B cell (primary cell): ENCODE results near the gene HOXA2. TPM values are rescaled to one million over a fixed set of nuclear protein-coding genes. Genes with fewer than 3 reads are reported as not detected.

Source experiments
- ATAC-seq: fragments of 200-7000 bp; cut with Tn5 transposase; one replicate; pipeline ENCODE4 v1.10.0; 2021; ENCODE audit warnings: low read depth, mild to moderate bottlenecking, moderate number of reproducible peaks, moderate library complexity
- CTCF ChIA-PET: fragments of 350-600 bp; sonication (Branson Sonifier 250); formaldehyde crosslinking; loops from one replicate; lab custom pipeline; 2021; ENCODE audit warnings: antibody characterized with exemption, inconsistent platforms; lab: Charles Lee
- POLR2A ChIA-PET: fragments of 350-600 bp; sonication (Branson Sonifier 250); formaldehyde crosslinking; loops from one replicate; lab custom pipeline; 2021; ENCODE audit warnings: antibody characterized with exemption; lab: Charles Lee
- DNase-seq: peaks from one replicate; pipeline ENCODE4 v3.0.0; 2013
- H2AFZ ChIP-seq: 2 replicates; pipeline ENCODE4 v1.6.1; 2012; ENCODE audit warnings: mild to moderate bottlenecking, low read depth, low read length; ENCODE audit not compliant: insufficient read depth, poor library complexity, severe bottlenecking
- H3K27ac ChIP-seq, 2 donors: 1 replicate in 1 of 2; 2 replicates in 1 of 2; pipeline ENCODE4 v1.5.1; 2012 to 2013; ENCODE audit warnings: low read length in 2 of 2, mild to moderate bottlenecking in 2 of 2, moderate library complexity in 1 of 2
- H3K27me3 ChIP-seq, 4 experiments: fragments of 200-600 bp in 1 of 4; sonication (generic) in 1 of 4; replicated peaks in 1 of 4; 1 replicate in 2 of 4; 2 replicates in 2 of 4; pipeline versions ENCODE4 v1.6.1 to v1.7.0; 2013 to 2016; ENCODE audit warnings: low read length in 3 of 4, mild to moderate bottlenecking in 2 of 4, mixed read lengths in 1 of 4, moderate library complexity in 1 of 4; ENCODE audit not compliant: insufficient read depth in 4 of 4, control insufficient read depth in 3 of 4; ENCODE audit errors: control extremely low read depth in 1 of 4
- H3K36me3 ChIP-seq, 2 experiments: replicated peaks in 1 of 2; 1 replicate in 1 of 2; 2 replicates in 1 of 2; pipeline versions ENCODE4 v1.6.1 to v1.7.1; 2013; ENCODE audit warnings: low read length in 1 of 2; ENCODE audit not compliant: insufficient read depth in 2 of 2, control insufficient read depth in 1 of 2; ENCODE audit errors: control extremely low read depth in 1 of 2, extremely low read depth in 1 of 2
- H3K4me1 ChIP-seq, 2 donors: fragments of 200-600 bp in 1 of 2; sonication (generic) in 1 of 2; 1 replicate in 1 of 2; 2 replicates in 1 of 2; pipeline versions ENCODE4 v1.5.1 to v1.6.1; 2013 to 2017; ENCODE audit warnings: low read length in 2 of 2; ENCODE audit not compliant: control insufficient read depth in 2 of 2, insufficient read depth in 2 of 2
- H3K4me2 ChIP-seq: replicated peaks from 2 replicates; pipeline ENCODE3; 2012; ENCODE audit warnings: mild to moderate bottlenecking, low read depth, low read length; ENCODE audit not compliant: poor library complexity, severe bottlenecking
- H3K4me3 ChIP-seq, 5 experiments: fragments of 200-600 bp in 1 of 5; sonication (generic) in 1 of 5; 1 replicate in 3 of 5; 2 replicates in 2 of 5; pipeline versions ENCODE4 v1.5.1 to v1.7.0; 2011 to 2016; ENCODE audit warnings: low read length in 4 of 5, mild to moderate bottlenecking in 4 of 5, low read depth in 2 of 5, control low read depth in 1 of 5, moderate library complexity in 1 of 5; ENCODE audit not compliant: insufficient read depth in 1 of 5; ENCODE audit errors: control extremely low read depth in 1 of 5, extremely low read depth in 1 of 5
- H3K79me2 ChIP-seq: fragments of 200-600 bp; sonication (generic); one replicate; pipeline ENCODE4 v1.6.0; 2016; ENCODE audit warnings: low read length; ENCODE audit not compliant: control insufficient read depth, insufficient read depth
- H3K9ac ChIP-seq: fragments of 200-600 bp; sonication (generic); 2 replicates; pipeline ENCODE4 v1.6.1; 2017; ENCODE audit warnings: mild to moderate bottlenecking, low read length, moderate library complexity
- H3K9me3 ChIP-seq, 3 donors: one replicate each; pipeline versions ENCODE4 v1.6.1 to v1.7.1; 2013; ENCODE audit warnings: low read length in 2 of 3; ENCODE audit not compliant: control insufficient read depth in 2 of 3, insufficient read depth in 1 of 3; ENCODE audit errors: control extremely low read depth in 1 of 3
- H4K20me1 ChIP-seq: 2 replicates; pipeline ENCODE4 v1.6.0; 2012; ENCODE audit warnings: mild to moderate bottlenecking, low read length; ENCODE audit not compliant: insufficient read depth, control insufficient read depth, poor library complexity, severe bottlenecking
- H3K27ac Mint-ChIP-seq: one replicate; pipeline ENCODE4 v1.8.0; 2021; ENCODE audit warnings: mixed read lengths
- H3K27me3 Mint-ChIP-seq: one replicate; pipeline ENCODE4 v1.8.0; 2021; ENCODE audit warnings: mixed read lengths
- H3K4me1 Mint-ChIP-seq: one replicate; pipeline ENCODE4 v1.8.0; 2021; ENCODE audit warnings: mixed read lengths
- H3K4me3 Mint-ChIP-seq: one replicate; pipeline ENCODE4 v1.8.0; 2021; ENCODE audit warnings: mixed read lengths
- H3K9me3 Mint-ChIP-seq: one replicate; pipeline ENCODE4 v1.8.0; 2022; ENCODE audit warnings: mixed read lengths; ENCODE audit not compliant: insufficient read depth
- EZH2 ChIP-seq: IDR thresholded peaks from 2 replicates; pipeline ENCODE4 v1.6.1; 2012; ENCODE audit warnings: borderline replicate concordance, low read depth, mild to moderate bottlenecking, moderate library complexity, low read length; ENCODE audit not compliant: insufficient read depth, poor library complexity, severe bottlenecking
- whole genome bisulfite sequencing: methylation state at CpG from one replicate; pipeline ENCODE4 v1.1.5; 2013; ENCODE audit warnings: missing lambda C conversion rate; ENCODE audit not compliant: insufficient coverage; 5-methylcytosine and 5-hydroxymethylcytosine counted together
- intact Hi-C: fragments of 100-400 bp; cut with micrococcal nuclease; formaldehyde crosslinking; loops from one replicate; pipeline ENCODE4 v1.10.0; 2022
- polyA plus RNA-seq: library from polyadenylated mRNA; depleted of rRNA; stranded (reverse); fragments of >200 nt; gene quantifications from 2 replicates; pipeline ENCODE4 v1.2.3, GENCODE V29; 2012
- total RNA-seq, 2 donors: library from RNA; stranded (reverse); fragments of 120-200 nt in 1 of 2; gene quantifications; 1 replicate in 1 of 2; 2 replicates in 1 of 2; pipeline versions ENCODE4 v1.2.3 to v1.2.4, GENCODE V29; 2013 to 2022
- TF ChIP-seq, protein P1 (sequence below): fragments of 200-600 bp; IDR thresholded peaks from one replicate; pipeline ENCODE4 v1.8.0; 2022; ENCODE audit warnings: antibody characterized with exemption, mild to moderate bottlenecking

HOXA2 gene
- total and polyA plus RNA-seq, 2 donors (not counting 1 experiment from before 2014, with no cell fraction given): not detected

DNA sequence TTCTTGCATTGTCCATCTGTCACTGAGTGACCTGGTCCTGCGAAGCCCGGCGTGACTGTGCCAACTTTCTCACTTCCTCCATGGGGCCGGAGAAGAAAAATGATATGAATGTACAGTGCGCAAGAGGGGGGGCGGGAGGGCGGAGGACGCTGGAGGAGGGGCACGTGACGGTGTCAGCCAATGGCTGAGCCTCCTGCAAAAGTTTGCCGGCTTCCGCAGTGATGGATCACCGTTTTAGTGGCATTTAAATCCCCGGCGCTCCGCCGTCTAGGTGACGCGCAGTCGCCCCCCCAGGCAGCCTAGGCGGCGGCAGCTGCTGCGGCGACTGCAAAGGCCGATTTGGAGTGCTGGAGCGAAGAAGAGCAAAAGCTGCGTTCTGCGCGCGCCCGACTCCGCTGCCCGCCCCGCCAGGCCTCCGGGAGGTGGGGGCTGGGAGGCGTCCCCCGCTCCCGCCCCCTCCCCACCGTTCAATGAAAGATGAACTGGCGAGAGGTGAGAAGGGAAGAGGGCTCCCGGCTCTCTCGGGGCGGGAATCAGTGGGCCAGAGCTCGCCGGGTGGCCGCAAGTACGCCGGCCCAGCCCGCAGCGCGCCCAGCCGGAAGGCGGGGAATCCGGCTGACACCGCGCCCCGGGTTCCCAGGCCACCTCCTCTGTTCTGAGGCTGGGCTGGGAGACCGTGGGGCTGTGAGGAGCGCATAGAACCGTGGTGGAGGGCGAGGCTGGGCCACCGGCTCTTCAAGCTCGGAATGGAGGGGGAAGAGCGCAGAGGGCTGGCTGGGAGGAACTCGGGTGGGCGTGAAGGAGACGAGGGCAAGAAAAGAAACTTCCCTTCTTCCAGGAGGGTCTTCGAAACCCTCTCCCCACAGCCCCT, 6.4 kb downstream of the HOXA2 start, which contains the start of gene HOXA1:
Gene HOXA1, minus strand, starts transcription at position 104 of the 871 bp plus-strand sequence. Its CDS starts 88 bp downstream, at position 16.
- Histone ChIP-seq H3K79me2 (no peaks in the 10 kb centered on the region), H4K20me1 (peaks cover 12% of the 10 kb centered on the region), H3K4me3 (peak within 1 kb of the TSS; percentile 68 to 91 (median 79)), H3K4me2 (peak within 1 kb of the TSS; percentile 97), H3K27me3 (peaks cover 2 to 79% (median 46%) of the 10 kb centered on the region in 4 experiments), H3K9ac (peak within 1 kb of the TSS; percentile 91), H3K27ac (peak within 1 kb of the TSS; percentile 2 to 53), H2AFZ (peak within 1 kb of the TSS; percentile 93), H3K4me1 (peaks cover 32 to 37% of the 10 kb centered on the region in 2 donors), H3K36me3 (no peaks in the 10 kb centered on the region), H3K9me3 (peaks cover 0 to 21% (median 0%) of the 10 kb centered on the region in 3 donors)
- intact Hi-C loops: loop anchor here (1.0 to 5.0 kb wide), 6 partner anchors 35 to 1234 kb away; partner anchors contain the start of gene SKAP2
- DNase-seq: peak; percentile 84
- peak within 1 kb of the TSS; percentile 88 for H3K4me3 Mint-ChIP-seq
- no peaks in the 10 kb centered on the region for H3K9me3 Mint-ChIP-seq
- H3K27ac Mint-ChIP-seq: peak within 1 kb of the TSS; percentile 73
- peaks cover 32% of the 10 kb centered on the region for H3K4me1 Mint-ChIP-seq
- ChIA-PET CTCF (interaction anchor here (0.7 to 1.0 kb wide), 5 partner anchors 55 to 415 kb away, joined by 3 to 4 read pairs (median 3); no protein-coding TSS in a partner anchor), POLR2A (interaction anchor here (0.6 kb wide), 1 partner anchor 433 kb away, joined by 5 read pairs; no protein-coding TSS in a partner anchor)
- WGBS: under 1% methylated on average over 50 of the region's 68 CpGs
- peaks cover 59% of the 10 kb centered on the region for H3K27me3 Mint-ChIP-seq
- TF ChIP-seq EZH2: no peak
- TF ChIP-seq, protein P1, sequence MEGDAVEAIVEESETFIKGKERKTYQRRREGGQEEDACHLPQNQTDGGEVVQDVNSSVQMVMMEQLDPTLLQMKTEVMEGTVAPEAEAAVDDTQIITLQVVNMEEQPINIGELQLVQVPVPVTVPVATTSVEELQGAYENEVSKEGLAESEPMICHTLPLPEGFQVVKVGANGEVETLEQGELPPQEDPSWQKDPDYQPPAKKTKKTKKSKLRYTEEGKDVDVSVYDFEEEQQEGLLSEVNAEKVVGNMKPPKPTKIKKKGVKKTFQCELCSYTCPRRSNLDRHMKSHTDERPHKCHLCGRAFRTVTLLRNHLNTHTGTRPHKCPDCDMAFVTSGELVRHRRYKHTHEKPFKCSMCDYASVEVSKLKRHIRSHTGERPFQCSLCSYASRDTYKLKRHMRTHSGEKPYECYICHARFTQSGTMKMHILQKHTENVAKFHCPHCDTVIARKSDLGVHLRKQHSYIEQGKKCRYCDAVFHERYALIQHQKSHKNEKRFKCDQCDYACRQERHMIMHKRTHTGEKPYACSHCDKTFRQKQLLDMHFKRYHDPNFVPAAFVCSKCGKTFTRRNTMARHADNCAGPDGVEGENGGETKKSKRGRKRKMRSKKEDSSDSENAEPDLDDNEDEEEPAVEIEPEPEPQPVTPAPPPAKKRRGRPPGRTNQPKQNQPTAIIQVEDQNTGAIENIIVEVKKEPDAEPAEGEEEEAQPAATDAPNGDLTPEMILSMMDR: no peak
- ATAC-seq: peak; percentile 82
